GM12878 (cell line): ENCODE measurements around the gene C1QTNF1.

Experiments
- ELK1 ChIP-seq: IDR thresholded peaks from 2 replicates; pipeline ENCODE4 v1.6.1; 2012; ENCODE audit warnings: low read depth, low read length, improper control_type of control experiment
- EZH2 ChIP-seq: IDR thresholded peaks from 2 replicates; pipeline ENCODE4 v1.6.1; 2012; ENCODE audit warnings: low read depth, mild to moderate bottlenecking, control low read depth, inconsistent platforms, low read length, borderline replicate concordance; ENCODE audit not compliant: control insufficient read depth
- FOXM1 ChIP-seq: IDR thresholded peaks from 2 replicates; pipeline ENCODE4 v1.6.1; 2012; ENCODE audit warnings: low read depth, mild to moderate bottlenecking, inconsistent platforms, low read length, moderate library complexity
- GABPA ChIP-seq: IDR thresholded peaks from 2 replicates; pipeline ENCODE4 v1.6.1; 2014; ENCODE audit warnings: antibody characterized with exemption, low read depth, mild to moderate bottlenecking, inconsistent platforms
- MYB ChIP-seq: fragments of 150-350 bp; IDR thresholded peaks from 2 replicates; pipeline ENCODE4 v1.6.1; 2014; ENCODE audit warnings: mild to moderate bottlenecking, low read depth, low read length, borderline replicate concordance
- NKRF ChIP-seq: fragments of 450-650 bp; conservative IDR thresholded peaks from 2 replicates; pipeline ENCODE4 v1.6.1; 2017; ENCODE audit warnings: mild to moderate bottlenecking, moderate library complexity
- POLR2A ChIP-seq: IDR thresholded peaks from 2 replicates; pipeline ENCODE4 v1.6.1; 2011; ENCODE audit warnings: low read depth, mild to moderate bottlenecking, low read length
- RAD21 ChIP-seq: IDR thresholded peaks from 2 replicates; pipeline ENCODE4 v1.6.1; 2011; ENCODE audit warnings: mild to moderate bottlenecking, low read depth, low read length, moderate library complexity; ENCODE audit not compliant: insufficient read depth
- SRF ChIP-seq, 2 experiments: IDR thresholded peaks; 2 replicates each; pipeline ENCODE4 v1.6.1; 2011; ENCODE audit warnings: low read depth in 2 of 2, low read length in 2 of 2, mild to moderate bottlenecking in 1 of 2, moderate library complexity in 1 of 2
- ZNF274 ChIP-seq: IDR thresholded peaks from one replicate; pipeline ENCODE4 v1.8.0; 2011; ENCODE audit not compliant: insufficient read length, insufficient read depth
- ZZZ3 ChIP-seq: IDR thresholded peaks from 2 replicates; pipeline ENCODE4 v1.6.1; 2011; ENCODE audit warnings: low read depth; ENCODE audit not compliant: control insufficient read depth, insufficient read length
- TF ChIP-seq, protein P1 (sequence below), 3 experiments: IDR thresholded peaks in 2 of 3; conservative IDR thresholded peaks in 1 of 3; 2 replicates each; pipeline ENCODE4 v1.5.1; 2011; ENCODE audit warnings: low read depth in 3 of 3, low read length in 3 of 3, mild to moderate bottlenecking in 3 of 3, control low read depth in 2 of 3, moderate library complexity in 2 of 3, inconsistent platforms in 1 of 3, mixed read lengths in 1 of 3; ENCODE audit not compliant: control insufficient read depth in 2 of 3, insufficient read depth in 1 of 3; ENCODE audit errors: extremely low read depth in 1 of 3
- TF ChIP-seq, protein P2 (sequence below): fragments of 450-650 bp; formaldehyde crosslinking; IDR thresholded peaks from 2 replicates; pipeline ENCODE4 v1.4.0; 2020; ENCODE audit warnings: mild to moderate bottlenecking, moderate library complexity

DNA sequence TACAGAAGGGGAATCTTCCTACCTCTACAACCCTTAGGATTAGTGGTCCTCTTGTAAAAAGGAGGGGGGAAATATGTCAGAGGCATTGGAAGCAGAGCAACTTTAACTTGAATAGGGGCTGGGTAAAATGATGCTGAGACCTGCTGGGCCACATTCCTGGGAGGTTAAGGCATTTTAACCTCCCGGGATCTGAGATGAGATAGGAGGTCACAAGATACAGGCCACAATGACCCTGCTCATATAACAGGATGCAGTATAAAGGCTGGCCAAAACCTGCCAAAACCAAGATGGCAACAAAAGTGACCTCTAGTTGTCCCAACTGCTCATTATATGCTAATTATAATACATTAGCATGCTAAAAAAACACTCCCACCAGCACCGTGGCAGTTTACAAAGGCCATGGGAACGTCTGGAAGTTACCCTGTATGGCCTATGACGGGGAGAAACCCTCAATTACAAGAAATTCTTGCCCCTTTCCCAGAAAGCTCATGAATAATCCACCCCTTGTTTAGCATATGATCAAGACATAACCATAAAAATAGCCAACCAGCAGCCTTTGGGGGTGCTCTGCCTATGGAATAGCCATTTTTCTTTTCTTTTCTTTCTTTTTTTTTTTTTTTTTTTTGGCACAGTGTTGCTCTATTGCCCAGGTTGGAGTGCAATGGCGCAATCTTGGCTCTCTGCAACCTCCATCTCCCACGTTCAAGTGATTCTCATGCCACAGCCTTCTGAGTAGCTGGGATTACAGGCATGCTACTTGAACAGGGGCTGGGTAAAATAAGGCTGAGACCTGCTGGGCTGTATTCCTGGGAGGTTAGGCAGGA is 6.2 kb upstream of the C1QTNF1 start:
- TF ChIP-seq SRF (IDR thresholded peaks at IDR 0.05; ENCODE audit: low read depth in 2 of 2, low read length in 2 of 2) (no peak), MYB (no peak), ZZZ3 (no peak), ZNF274 (no peak), NKRF (no peak), FOXM1 (no peak), EZH2 (no peak), RAD21 (no peak), GABPA (no peak), POLR2A (no peak), ELK1 (no peak)
- TF ChIP-seq, protein P1, sequence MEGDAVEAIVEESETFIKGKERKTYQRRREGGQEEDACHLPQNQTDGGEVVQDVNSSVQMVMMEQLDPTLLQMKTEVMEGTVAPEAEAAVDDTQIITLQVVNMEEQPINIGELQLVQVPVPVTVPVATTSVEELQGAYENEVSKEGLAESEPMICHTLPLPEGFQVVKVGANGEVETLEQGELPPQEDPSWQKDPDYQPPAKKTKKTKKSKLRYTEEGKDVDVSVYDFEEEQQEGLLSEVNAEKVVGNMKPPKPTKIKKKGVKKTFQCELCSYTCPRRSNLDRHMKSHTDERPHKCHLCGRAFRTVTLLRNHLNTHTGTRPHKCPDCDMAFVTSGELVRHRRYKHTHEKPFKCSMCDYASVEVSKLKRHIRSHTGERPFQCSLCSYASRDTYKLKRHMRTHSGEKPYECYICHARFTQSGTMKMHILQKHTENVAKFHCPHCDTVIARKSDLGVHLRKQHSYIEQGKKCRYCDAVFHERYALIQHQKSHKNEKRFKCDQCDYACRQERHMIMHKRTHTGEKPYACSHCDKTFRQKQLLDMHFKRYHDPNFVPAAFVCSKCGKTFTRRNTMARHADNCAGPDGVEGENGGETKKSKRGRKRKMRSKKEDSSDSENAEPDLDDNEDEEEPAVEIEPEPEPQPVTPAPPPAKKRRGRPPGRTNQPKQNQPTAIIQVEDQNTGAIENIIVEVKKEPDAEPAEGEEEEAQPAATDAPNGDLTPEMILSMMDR (IDR thresholded peaks at IDR 0.05 in 2 of 3, conservative IDR thresholded peaks at IDR 0.05 in 1 of 3; ENCODE audit: control insufficient read depth in 2 of 3, extremely low read depth in 1 of 3, insufficient read depth in 1 of 3, low read depth in 3 of 3, low read length in 3 of 3) = no peak
- TF ChIP-seq, protein P2, sequence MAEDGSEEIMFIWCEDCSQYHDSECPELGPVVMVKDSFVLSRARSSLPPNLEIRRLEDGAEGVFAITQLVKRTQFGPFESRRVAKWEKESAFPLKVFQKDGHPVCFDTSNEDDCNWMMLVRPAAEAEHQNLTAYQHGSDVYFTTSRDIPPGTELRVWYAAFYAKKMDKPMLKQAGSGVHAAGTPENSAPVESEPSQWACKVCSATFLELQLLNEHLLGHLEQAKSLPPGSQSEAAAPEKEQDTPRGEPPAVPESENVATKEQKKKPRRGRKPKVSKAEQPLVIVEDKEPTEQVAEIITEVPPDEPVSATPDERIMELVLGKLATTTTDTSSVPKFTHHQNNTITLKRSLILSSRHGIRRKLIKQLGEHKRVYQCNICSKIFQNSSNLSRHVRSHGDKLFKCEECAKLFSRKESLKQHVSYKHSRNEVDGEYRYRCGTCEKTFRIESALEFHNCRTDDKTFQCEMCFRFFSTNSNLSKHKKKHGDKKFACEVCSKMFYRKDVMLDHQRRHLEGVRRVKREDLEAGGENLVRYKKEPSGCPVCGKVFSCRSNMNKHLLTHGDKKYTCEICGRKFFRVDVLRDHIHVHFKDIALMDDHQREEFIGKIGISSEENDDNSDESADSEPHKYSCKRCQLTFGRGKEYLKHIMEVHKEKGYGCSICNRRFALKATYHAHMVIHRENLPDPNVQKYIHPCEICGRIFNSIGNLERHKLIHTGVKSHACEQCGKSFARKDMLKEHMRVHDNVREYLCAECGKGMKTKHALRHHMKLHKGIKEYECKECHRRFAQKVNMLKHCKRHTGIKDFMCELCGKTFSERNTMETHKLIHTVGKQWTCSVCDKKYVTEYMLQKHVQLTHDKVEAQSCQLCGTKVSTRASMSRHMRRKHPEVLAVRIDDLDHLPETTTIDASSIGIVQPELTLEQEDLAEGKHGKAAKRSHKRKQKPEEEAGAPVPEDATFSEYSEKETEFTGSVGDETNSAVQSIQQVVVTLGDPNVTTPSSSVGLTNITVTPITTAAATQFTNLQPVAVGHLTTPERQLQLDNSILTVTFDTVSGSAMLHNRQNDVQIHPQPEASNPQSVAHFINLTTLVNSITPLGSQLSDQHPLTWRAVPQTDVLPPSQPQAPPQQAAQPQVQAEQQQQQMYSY = no peak
